Activated CD4-positive, alpha-beta T cell treated with anti-CD3 and anti-CD28 coated beads for 36 hours (primary cell): ENCODE measurements around the gene PRSS8. TPM values are rescaled to one million over a fixed set of nuclear protein-coding genes. Genes with fewer than 3 reads are reported as not detected.
"Not testable (repeated sequence)": the region's sequence is repeated elsewhere in the genome, so short reads cannot be mapped to it uniquely, and the experiment has no call there.

ENCODE experiments used
- ATAC-seq: fragments of 200-7000 bp; cut with Tn5 transposase; one replicate; pipeline ENCODE4 v1.10.0; 2021; ENCODE audit warnings: mild to moderate bottlenecking, moderate library complexity
- CTCF ChIA-PET: fragments of 350-600 bp; sonication (Branson Sonifier 250); formaldehyde crosslinking; loops from one replicate; lab custom pipeline; 2021; ENCODE audit warnings: antibody characterized with exemption; lab: Charles Lee
- POLR2A ChIA-PET: fragments of 350-600 bp; sonication (Branson Sonifier 250); formaldehyde crosslinking; loops from one replicate; lab custom pipeline; 2021; ENCODE audit warnings: antibody characterized with exemption, inconsistent platforms; lab: Charles Lee
- DNase-seq: peaks from one replicate; pipeline ENCODE4 v3.0.0-alpha.2; 2020
- H3K27ac Mint-ChIP-seq: one replicate; pipeline ENCODE4 v1.8.0; 2021; ENCODE audit warnings: mixed read lengths
- H3K27me3 Mint-ChIP-seq: one replicate; pipeline ENCODE4 v1.8.0; 2021; ENCODE audit warnings: mixed read lengths
- H3K36me3 Mint-ChIP-seq: one replicate; pipeline ENCODE4 v1.8.0; 2021; ENCODE audit warnings: low read depth, mixed read lengths
- H3K4me1 Mint-ChIP-seq: one replicate; pipeline ENCODE4 v1.8.0; 2021; ENCODE audit warnings: mixed read lengths
- H3K4me3 Mint-ChIP-seq: one replicate; pipeline ENCODE4 v1.8.0; 2021; ENCODE audit warnings: mild to moderate bottlenecking, moderate library complexity, mixed read lengths
- H3K9me3 Mint-ChIP-seq: one replicate; pipeline ENCODE4 v1.8.0; 2021; ENCODE audit warnings: low read depth, mixed read lengths
- intact Hi-C, 2 experiments: fragments of 100-400 bp; cut with DNase I in 1 of 2; cut with micrococcal nuclease in 1 of 2; formaldehyde crosslinking; loops; one replicate each; pipeline versions ENCODE4 v1.14.2 to v1.15.1; 2022 to 2024; cut with DNase I, micrococcal nuclease
- total RNA-seq, 2 experiments: library from RNA; stranded (reverse); gene quantifications; one replicate each; pipeline ENCODE4 v1.2.3, GENCODE V29; 2021

Gene PRSS8
- total RNA-seq, 2 experiments from 2014 or later, result not detected

DNA sequence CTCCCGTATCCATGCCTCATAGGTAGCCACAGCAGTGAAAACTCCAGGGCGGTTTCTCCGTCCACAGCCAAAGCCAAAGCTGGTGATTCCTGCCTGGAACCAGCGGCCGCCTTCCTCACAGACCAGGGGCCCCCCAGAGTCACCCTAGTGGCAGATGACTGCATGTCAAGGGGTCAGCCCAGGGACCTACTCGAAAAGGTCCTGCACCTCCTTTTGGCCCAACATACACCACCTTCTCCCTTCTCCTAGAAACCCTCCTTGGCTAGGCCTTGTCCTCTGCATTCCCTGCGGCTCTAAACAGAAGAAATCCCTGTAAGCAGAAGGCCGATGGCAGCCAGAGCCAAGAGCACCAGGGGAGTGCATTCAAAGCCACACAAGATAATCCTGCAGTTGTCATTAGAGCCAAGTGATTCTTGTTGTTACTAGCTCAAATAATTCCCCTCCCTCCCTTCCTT lies 8.2 kb upstream of the PRSS8 start:
- H3K4me3 Mint-ChIP-seq, result peak overlapping the region; percentile 21

GRCh38 chr16:31143011-31143693 lies 7.6 kb upstream of the PRSS8 start:
- POLR2A ChIA-PET, result interaction anchor here (0.8 to 2.6 kb wide), 7 partner anchors 14 to 71 kb away, joined by 3 to 38 read pairs (median 6); partner anchors contain the start of genes FUS, KAT8, ZNF646 and ZNF668
- H3K27ac Mint-ChIP-seq, result peak overlapping the region; percentile 65
- intact Hi-C loops, result loop anchor here (2.0 to 10.0 kb wide), 4 partner anchors 34 to 186 kb away; partner anchors contain the start of genes BCKDK (in 2 of the 2) and SETD1A (in 1 of the 2)
- DNase-seq (peak; percentile 14), ATAC-seq (no peak)
- H3K36me3 Mint-ChIP-seq, result no peaks in the 10 kb centered on the region
- no peaks in the 10 kb centered on the region for H3K27me3 Mint-ChIP-seq
- CTCF ChIA-PET, result interaction anchor here (0.6 to 4.0 kb wide), 27 partner anchors 10 to 730 kb away, joined by 3 to 37 read pairs (median 4); partner anchors contain the start of genes FBRS, FUS, HSD3B7 and KAT8
- no peaks in the 10 kb centered on the region for H3K9me3 Mint-ChIP-seq
- H3K4me1 Mint-ChIP-seq, result peaks cover 12% of the 10 kb centered on the region
- peak overlapping the region; percentile 21 for H3K4me3 Mint-ChIP-seq

More for the DNA sequence above, 8.2 kb upstream of the PRSS8 start:
- H3K36me3 Mint-ChIP-seq, result no peaks in the 10 kb centered on the region
- peaks cover 12% of the 10 kb centered on the region for H3K4me1 Mint-ChIP-seq
- H3K9me3 Mint-ChIP-seq, result no peaks in the 10 kb centered on the region
- intact Hi-C loops, result loop anchor here (2.0 to 10.0 kb wide), 4 partner anchors 35 to 186 kb away; partner anchors contain the start of genes BCKDK (in 2 of the 2) and SETD1A (in 1 of the 2)
- ATAC-seq (no peak), DNase-seq (no peak)
- CTCF ChIA-PET, result interaction anchor here (0.6 to 4.0 kb wide), 4 partner anchors 15 to 189 kb away, joined by 3 to 37 read pairs (median 3); no protein-coding TSS in a partner anchor
- H3K27ac Mint-ChIP-seq, result peak overlapping the region; percentile 65
- POLR2A ChIA-PET, result interaction anchor here (2.6 kb wide), 1 partner anchor 36 kb away, joined by 38 read pairs; the partner anchor contains the start of gene FUS
- no peaks in the 10 kb centered on the region for H3K27me3 Mint-ChIP-seq

DNA sequence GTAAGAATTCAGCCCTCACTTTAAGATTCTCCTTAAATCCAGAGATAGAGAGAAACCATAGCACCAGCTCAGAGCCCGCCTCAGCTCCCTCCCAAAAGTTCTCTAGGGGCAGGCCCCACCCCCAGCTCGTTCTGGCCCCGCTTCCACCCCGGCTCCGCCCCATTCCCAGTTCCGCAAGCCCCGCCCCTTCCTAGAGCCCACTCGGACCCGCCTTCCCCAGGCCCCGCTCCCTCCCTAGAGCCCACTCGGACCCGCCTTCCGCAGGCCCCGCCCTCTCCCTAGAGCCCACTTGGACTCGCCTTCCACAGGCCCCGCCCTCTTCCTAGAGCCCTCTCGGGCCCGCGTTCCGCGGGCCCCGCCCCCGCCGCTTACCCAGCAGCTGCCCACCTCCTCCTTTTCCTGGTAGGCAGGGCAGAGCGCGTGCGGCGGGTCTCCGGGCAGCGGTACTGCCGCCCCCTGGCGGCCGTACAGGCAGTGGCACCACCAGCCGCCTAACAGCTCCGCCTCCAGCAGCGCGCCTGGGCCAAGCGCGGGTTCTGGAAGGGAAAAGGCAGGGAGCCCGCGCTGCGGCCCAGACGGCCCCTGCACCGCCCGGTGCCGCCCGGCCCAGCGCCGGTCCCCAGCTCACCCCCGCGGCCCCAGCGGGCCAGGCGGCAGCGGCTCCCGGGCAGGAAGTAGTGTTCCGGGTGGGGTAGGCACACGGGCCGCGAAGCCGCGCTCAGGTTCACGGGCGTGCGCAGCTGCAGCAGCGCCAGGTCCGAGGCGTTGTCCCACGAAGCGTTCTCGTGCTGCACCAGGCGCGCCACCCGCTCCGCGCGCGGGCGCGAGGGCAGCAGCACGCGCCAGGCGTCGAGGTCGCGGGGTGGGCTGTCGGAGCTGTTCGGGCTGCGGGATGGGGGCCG lies 6.8 kb upstream of the PRSS8 start:
- Mint-ChIP-seq H3K9me3 (no peaks in the 10 kb centered on the region), H3K27me3 (no peaks in the 10 kb centered on the region), H3K4me1 (peaks cover 12% of the 10 kb centered on the region), H3K27ac (peak overlapping the region; percentile 80), H3K36me3 (no peaks in the 10 kb centered on the region), H3K4me3 (peak overlapping the region; percentile 62)
- peak; percentile 96 for ATAC-seq
- intact Hi-C loops, result loop anchor here (1.0 to 10.0 kb wide), 18 partner anchors 25 to 334 kb away; partner anchors contain the start of genes ARMC5 (in 2 of the 2), BCKDK (in 2 of the 2), KAT8 (in 2 of the 2) and SETD1A (in 2 of the 2)
- ChIA-PET POLR2A (interaction anchor here (0.7 to 2.6 kb wide), 14 partner anchors 13 to 731 kb away, joined by 3 to 38 read pairs (median 4); partner anchors contain the start of genes FUS, HSD3B7, KAT8 and ZNF267), CTCF (interaction anchor here (0.6 to 4.0 kb wide), 38 partner anchors 9 to 731 kb away, joined by 3 to 37 read pairs (median 4); partner anchors contain the start of genes FBRS, FUS, HSD3B7 and KAT8)
- peak; percentile 100 for DNase-seq

DNA sequence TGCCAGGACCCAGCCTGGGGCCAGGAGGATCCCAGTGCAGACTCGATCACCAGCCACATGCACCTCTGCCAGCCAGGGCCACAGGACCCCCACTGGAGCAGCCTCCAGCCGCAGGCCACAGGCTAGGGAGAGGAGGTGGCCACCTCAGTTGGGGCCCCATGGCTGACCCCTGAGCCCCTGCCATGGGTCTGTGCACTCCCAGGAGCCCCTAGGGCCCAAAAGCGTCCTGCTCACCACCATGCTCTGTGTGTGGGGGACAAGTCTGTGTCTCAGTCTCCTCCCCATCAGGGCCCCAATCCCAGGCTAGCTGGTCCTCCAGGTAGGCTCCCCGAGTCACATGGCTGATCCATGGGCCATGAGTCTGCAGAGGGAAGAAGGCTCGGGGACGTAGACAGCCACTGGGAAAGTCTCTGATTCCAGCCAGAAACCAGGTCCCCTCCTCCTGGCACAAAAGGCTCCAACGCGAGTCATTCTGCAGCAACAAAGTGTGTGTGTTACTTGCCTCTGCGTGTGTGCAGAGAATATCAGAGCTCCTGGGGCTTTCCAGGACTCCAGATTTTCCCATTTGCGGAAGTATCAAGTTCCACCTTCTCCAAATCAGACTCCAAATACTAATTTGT lies 6.1 kb upstream of the PRSS8 start:
- no peaks in the 10 kb centered on the region for H3K9me3 Mint-ChIP-seq
- ATAC-seq, result no peak
- intact Hi-C loops, result loop anchor here (1.0 to 10.0 kb wide), 18 partner anchors 24 to 335 kb away; partner anchors contain the start of genes ARMC5 (in 2 of the 2), BCKDK (in 2 of the 2), KAT8 (in 2 of the 2) and SETD1A (in 2 of the 2)
- H3K4me3 Mint-ChIP-seq, result peak overlapping the region; percentile 62
- POLR2A ChIA-PET, result interaction anchor here (0.7 to 2.6 kb wide), 13 partner anchors 12 to 732 kb away, joined by 3 to 38 read pairs (median 4); partner anchors contain the start of genes FUS, HSD3B7, KAT8 and ZNF267
- H3K27me3 Mint-ChIP-seq, result no peaks in the 10 kb centered on the region
- H3K27ac Mint-ChIP-seq, result peak overlapping the region; percentile 80
- H3K36me3 Mint-ChIP-seq, result no peaks in the 10 kb centered on the region
- CTCF ChIA-PET, result interaction anchor here (0.6 to 4.0 kb wide), 33 partner anchors 8 to 732 kb away, joined by 3 to 37 read pairs (median 4); partner anchors contain the start of genes FBRS, FUS, HSD3B7 and KAT8
- peak; percentile 34 for DNase-seq
- peaks cover 12% of the 10 kb centered on the region for H3K4me1 Mint-ChIP-seq

- not testable (repeated sequence) for H3K36me3 Mint-ChIP-seq, H3K27ac Mint-ChIP-seq, DNase-seq, H3K9me3 Mint-ChIP-seq, H3K27me3 Mint-ChIP-seq, ATAC-seq, H3K4me3 Mint-ChIP-seq
- intact Hi-C loops, result loop anchor here in 1 of 2 experiments (5.0 to 10.0 kb wide), 3 partner anchors 34 to 184 kb away; partner anchors contain the start of genes BCKDK and SETD1A
- CTCF ChIA-PET, result interaction anchor here (1.9 to 2.2 kb wide), 5 partner anchors 17 to 68 kb away, joined by 10 to 23 read pairs (median 14); partner anchors contain the start of genes FUS, ZNF646 and ZNF668
- POLR2A ChIA-PET, result interaction anchor here (1.8 kb wide), 2 partner anchors 24 to 37 kb away, joined by 15 to 26 read pairs; partner anchors contain the start of gene KAT8
- H3K4me1 Mint-ChIP-seq, result peaks cover 12% of the 10 kb centered on the region
Observed at GRCh38 chr16:31141071-31141469, 5.5 kb upstream of the PRSS8 start.

GRCh38 chr16:31138621-31139578 lies 3.4 kb upstream of the PRSS8 start:
- Mint-ChIP-seq H3K4me3 (no peak overlapping the region), H3K27ac (no peak overlapping the region), H3K36me3 (no peaks in the 10 kb centered on the region), H3K27me3 (no peaks in the 10 kb centered on the region), H3K4me1 (peaks cover 12% of the 10 kb centered on the region), H3K9me3 (no peaks in the 10 kb centered on the region)
- ChIA-PET POLR2A (no interaction called here), CTCF (no interaction called here)
- ATAC-seq (no peak), DNase-seq (no peak)
- intact Hi-C loops, result no loop called here

GRCh38 chr16:31136822-31137499 lies 1.4 kb upstream of the PRSS8 start:
- ATAC-seq, H3K4me1 Mint-ChIP-seq, H3K27me3 Mint-ChIP-seq, DNase-seq, POLR2A ChIA-PET, H3K36me3 Mint-ChIP-seq, intact Hi-C loops, H3K9me3 Mint-ChIP-seq, H3K4me3 Mint-ChIP-seq, H3K27ac Mint-ChIP-seq: not testable (repeated sequence)
- CTCF ChIA-PET, result interaction anchor here (1.0 to 1.2 kb wide), 2 partner anchors 72 to 105 kb away, joined by 3 read pairs; no protein-coding TSS in a partner anchor

GRCh38 chr16:31136287-31136662 lies 748 bp upstream of the PRSS8 start:
- ChIA-PET POLR2A (no interaction called here), CTCF (interaction anchor here (1.2 kb wide), 1 partner anchor 71 kb away, joined by 3 read pairs; no protein-coding TSS in a partner anchor)
- no peak overlapping the region for H3K27ac Mint-ChIP-seq
- DNase-seq, result no peak
- H3K9me3 Mint-ChIP-seq, result no peaks in the 10 kb centered on the region
- intact Hi-C loops, result no loop called here
- H3K36me3 Mint-ChIP-seq, result peaks cover 6% of the 10 kb centered on the region
- no peaks in the 10 kb centered on the region for H3K27me3 Mint-ChIP-seq
- no peak overlapping the region for H3K4me3 Mint-ChIP-seq
- H3K4me1 Mint-ChIP-seq, result peaks cover 2% of the 10 kb centered on the region
- ATAC-seq, result no peak
